HEK293T (cell line): ENCODE measurements around the gene TMEM187.

ENCODE experiments used
- CTCF ChIA-PET: fragments of 350-600 bp; formaldehyde crosslinking; extraction: SDS; loops from one replicate; lab custom pipeline; 2021; ENCODE audit warnings: antibody characterized with exemption, inconsistent platforms; lab: Yijun Ruan, JAX
- POLR2A ChIA-PET: fragments of 350-600 bp; formaldehyde crosslinking; extraction: SDS; loops from one replicate; lab custom pipeline; 2020; ENCODE audit warnings: antibody characterized with exemption, inconsistent platforms; lab: Yijun Ruan, JAX
- DNase-seq: peaks from one replicate; pipeline ENCODE4 v3.0.0; 2012; ENCODE audit warnings: mixed read lengths; ENCODE audit errors: extremely low spot score
- ARNT ChIP-seq: fragments of 450-650 bp; IDR thresholded peaks from 2 replicates; pipeline ENCODE4 v1.6.1; 2017; ENCODE audit warnings: mild to moderate bottlenecking
- BHLHE40 ChIP-seq: fragments of 450-650 bp; IDR thresholded peaks from 2 replicates; pipeline ENCODE4 v1.6.1; 2016; ENCODE audit warnings: mild to moderate bottlenecking, moderate library complexity, borderline replicate concordance
- CTBP1 ChIP-seq: fragments of 450-650 bp; IDR thresholded peaks from 2 replicates; pipeline ENCODE4 v1.6.1; 2016; ENCODE audit warnings: borderline replicate concordance
- ELF4 ChIP-seq: fragments of 450-650 bp; IDR thresholded peaks from 2 replicates; pipeline ENCODE4 v1.6.1; 2017; ENCODE audit warnings: antibody characterized with exemption
- FOXA1 ChIP-seq: fragments of 450-650 bp; IDR thresholded peaks from 2 replicates; pipeline ENCODE4 v1.6.1; 2016; ENCODE audit warnings: mild to moderate bottlenecking
- FOXK2 ChIP-seq: fragments of 450-650 bp; IDR thresholded peaks from 2 replicates; pipeline ENCODE4 v1.6.1; 2016; ENCODE audit warnings: mild to moderate bottlenecking
- FOXM1 ChIP-seq: fragments of 450-650 bp; IDR thresholded peaks from 2 replicates; pipeline ENCODE4 v1.6.1; 2017; ENCODE audit warnings: mild to moderate bottlenecking, borderline replicate concordance
- HDGF ChIP-seq: fragments of 450-650 bp; IDR thresholded peaks from 2 replicates; pipeline ENCODE4 v1.6.1; 2017; ENCODE audit warnings: antibody characterized with exemption, borderline replicate concordance
- L3MBTL2 ChIP-seq: fragments of 450-650 bp; conservative IDR thresholded peaks from 2 replicates; pipeline ENCODE4 v1.6.1; 2016; ENCODE audit warnings: mild to moderate bottlenecking
- LEF1 ChIP-seq: fragments of 450-650 bp; IDR thresholded peaks from 2 replicates; pipeline ENCODE4 v1.6.1; 2017; ENCODE audit warnings: mild to moderate bottlenecking, borderline replicate concordance
- NFRKB ChIP-seq: fragments of 450-650 bp; IDR thresholded peaks from 2 replicates; pipeline ENCODE4 v1.6.1; 2016; ENCODE audit warnings: mild to moderate bottlenecking, moderate library complexity
- SP1 ChIP-seq: fragments of 450-650 bp; IDR thresholded peaks from 2 replicates; pipeline ENCODE4 v1.6.1; 2017
- SUZ12 ChIP-seq: fragments of 450-650 bp; IDR thresholded peaks from 2 replicates; pipeline ENCODE4 v1.6.1; 2016; ENCODE audit warnings: mild to moderate bottlenecking
- TARDBP ChIP-seq: fragments of 450-650 bp; IDR thresholded peaks from 2 replicates; pipeline ENCODE4 v1.6.1; 2016
- ZNF384 ChIP-seq: fragments of 450-650 bp; IDR thresholded peaks from 2 replicates; pipeline ENCODE4 v1.6.1; 2016
- TF ChIP-seq, protein P1 (sequence below): fragments of 450-650 bp; IDR thresholded peaks from 2 replicates; pipeline ENCODE4 v1.6.1; 2016

TMEM187 gene

DNA sequence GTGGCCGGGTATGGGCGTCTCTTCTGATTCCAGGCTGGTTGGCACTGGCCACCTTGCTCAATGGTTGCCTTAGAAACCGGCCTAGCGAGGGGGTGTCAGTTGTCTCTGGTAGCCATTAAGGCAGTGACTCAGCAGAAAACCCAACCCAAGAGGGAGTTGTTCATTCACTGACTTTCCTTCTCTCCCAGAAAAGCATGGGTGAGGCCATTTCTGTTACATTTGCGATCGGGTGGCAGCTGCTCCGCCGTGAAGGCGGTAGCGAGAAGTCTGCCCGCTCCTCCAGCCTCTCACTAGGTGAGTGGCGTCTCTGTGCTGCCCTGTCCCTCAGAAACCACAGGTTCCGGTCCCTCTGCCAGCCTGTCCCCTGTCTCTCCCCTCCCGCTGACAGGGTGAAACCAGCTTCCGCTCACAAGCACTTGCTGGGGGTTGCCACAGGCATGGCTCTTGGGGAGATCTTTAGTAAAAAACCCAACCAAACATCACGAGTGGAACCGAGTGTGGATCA is 29.7 kb downstream of the TMEM187 start:
- POLR2A ChIA-PET, result no interaction called here
- no peak for DNase-seq
- CTCF ChIA-PET, result interaction anchor here (2.4 kb wide), 1 partner anchor 11 kb away, joined by 11 read pairs; no protein-coding TSS in a partner anchor
- TF ChIP-seq HDGF (no peak), SUZ12 (no peak), CTBP1 (no peak), ELF4 (no peak), FOXA1 (no peak), TARDBP (no peak), NFRKB (no peak), L3MBTL2 (no peak), FOXK2 (no peak), FOXM1 (no peak), BHLHE40 (no peak), ZNF384 (no peak), LEF1 (no peak), ARNT (no peak), SP1 (no peak)
- TF ChIP-seq, protein P1, sequence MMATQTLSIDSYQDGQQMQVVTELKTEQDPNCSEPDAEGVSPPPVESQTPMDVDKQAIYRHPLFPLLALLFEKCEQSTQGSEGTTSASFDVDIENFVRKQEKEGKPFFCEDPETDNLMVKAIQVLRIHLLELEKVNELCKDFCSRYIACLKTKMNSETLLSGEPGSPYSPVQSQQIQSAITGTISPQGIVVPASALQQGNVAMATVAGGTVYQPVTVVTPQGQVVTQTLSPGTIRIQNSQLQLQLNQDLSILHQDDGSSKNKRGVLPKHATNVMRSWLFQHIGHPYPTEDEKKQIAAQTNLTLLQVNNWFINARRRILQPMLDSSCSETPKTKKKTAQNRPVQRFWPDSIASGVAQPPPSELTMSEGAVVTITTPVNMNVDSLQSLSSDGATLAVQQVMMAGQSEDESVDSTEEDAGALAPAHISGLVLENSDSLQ, result no peak

DNA sequence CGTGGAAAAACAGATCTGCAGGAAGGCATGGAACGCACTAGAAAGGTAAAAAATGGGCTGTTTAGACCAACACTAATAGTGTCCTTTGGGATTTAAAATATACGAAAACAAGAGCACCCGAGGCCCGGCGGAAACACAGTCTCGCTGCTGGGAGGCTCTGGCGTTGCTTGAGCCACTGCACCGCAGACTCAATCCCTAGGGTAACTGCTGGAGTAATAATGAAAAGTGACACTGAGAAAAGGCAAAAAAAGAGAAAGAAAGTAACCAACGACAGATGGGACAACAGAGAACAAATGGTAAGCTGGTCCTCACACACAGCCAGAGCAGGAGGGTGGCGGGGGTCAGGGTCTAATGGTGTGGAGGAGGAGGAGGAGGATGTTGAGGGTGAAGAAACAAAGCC is 31.8 kb downstream of the TMEM187 start:
- ChIA-PET POLR2A (interaction anchor here (0.8 kb wide), 1 partner anchor 33 kb away, joined by 3 read pairs; no protein-coding TSS in a partner anchor), CTCF (interaction anchor here (2.4 kb wide), 1 partner anchor 9 kb away, joined by 11 read pairs; no protein-coding TSS in a partner anchor)
- no peak for DNase-seq
- TF ChIP-seq ELF4, result no peak
- TF ChIP-seq, protein P1, result no peak

DNA sequence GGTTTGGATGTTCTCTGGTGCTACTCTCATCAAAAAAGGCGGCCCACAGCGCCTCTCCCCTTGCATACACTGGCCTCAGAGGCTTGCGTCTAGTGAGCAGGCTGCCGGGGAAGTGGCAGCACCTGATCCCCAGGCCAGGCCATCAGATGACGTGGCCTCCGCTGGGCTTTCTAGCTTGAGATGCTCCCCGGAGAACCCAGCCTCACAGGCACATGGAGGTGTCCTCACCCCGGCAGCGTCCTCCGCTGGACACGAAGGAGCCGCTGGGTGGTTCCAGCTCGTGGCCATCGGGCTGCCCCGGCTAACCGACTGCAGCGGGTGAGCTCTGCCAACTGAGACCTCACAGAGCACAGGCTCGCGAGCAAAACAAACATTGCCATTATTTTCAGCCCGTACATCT is 34.4 kb downstream of the TMEM187 start:
- DNase-seq, result no peak
- TF ChIP-seq CTBP1, result no peak
- no peak for TF ChIP-seq BHLHE40
- no peak for TF ChIP-seq FOXK2
- TF ChIP-seq TARDBP, result no peak
- no peak for TF ChIP-seq LEF1
- TF ChIP-seq ARNT, result no peak
- TF ChIP-seq FOXA1, result no peak
- TF ChIP-seq, protein P1, result no peak
- TF ChIP-seq L3MBTL2, result no peak
- no peak for TF ChIP-seq ZNF384
- no peak for TF ChIP-seq FOXM1
- no peak for TF ChIP-seq SUZ12
- no peak for TF ChIP-seq SP1
- TF ChIP-seq ELF4, result no peak
- TF ChIP-seq HDGF, result no peak
- no peak for TF ChIP-seq NFRKB
- POLR2A ChIA-PET, result no interaction called here
- CTCF ChIA-PET, result no interaction called here

DNA sequence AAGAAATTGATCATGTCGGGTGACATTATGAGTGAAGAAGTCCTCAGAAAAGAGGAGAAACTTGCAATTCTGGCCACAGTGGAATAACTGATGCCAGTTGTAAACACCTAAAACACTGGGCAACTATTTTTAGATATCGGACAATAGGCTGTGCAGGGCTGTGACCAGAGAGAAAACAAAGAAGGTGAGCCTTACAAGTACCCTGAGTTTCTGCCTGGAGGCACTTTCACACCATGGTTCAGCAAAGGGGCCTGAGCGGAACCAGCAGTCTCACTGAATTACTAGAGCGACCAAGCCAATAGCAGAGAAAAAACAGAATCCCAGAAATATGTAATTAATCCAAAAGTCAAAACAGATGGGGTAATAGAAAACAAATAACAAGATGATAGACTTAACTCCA is 36.0 kb downstream of the TMEM187 start:
- ChIA-PET POLR2A (no interaction called here), CTCF (no interaction called here)
- no peak for DNase-seq
- TF ChIP-seq FOXA1 (no peak), FOXM1 (no peak), SP1 (no peak), CTBP1 (no peak), ELF4 (no peak), FOXK2 (no peak), NFRKB (no peak), HDGF (no peak), LEF1 (no peak), BHLHE40 (no peak), L3MBTL2 (no peak), SUZ12 (no peak), ZNF384 (no peak), ARNT (no peak), TARDBP (no peak)
- TF ChIP-seq, protein P1, result no peak

DNA sequence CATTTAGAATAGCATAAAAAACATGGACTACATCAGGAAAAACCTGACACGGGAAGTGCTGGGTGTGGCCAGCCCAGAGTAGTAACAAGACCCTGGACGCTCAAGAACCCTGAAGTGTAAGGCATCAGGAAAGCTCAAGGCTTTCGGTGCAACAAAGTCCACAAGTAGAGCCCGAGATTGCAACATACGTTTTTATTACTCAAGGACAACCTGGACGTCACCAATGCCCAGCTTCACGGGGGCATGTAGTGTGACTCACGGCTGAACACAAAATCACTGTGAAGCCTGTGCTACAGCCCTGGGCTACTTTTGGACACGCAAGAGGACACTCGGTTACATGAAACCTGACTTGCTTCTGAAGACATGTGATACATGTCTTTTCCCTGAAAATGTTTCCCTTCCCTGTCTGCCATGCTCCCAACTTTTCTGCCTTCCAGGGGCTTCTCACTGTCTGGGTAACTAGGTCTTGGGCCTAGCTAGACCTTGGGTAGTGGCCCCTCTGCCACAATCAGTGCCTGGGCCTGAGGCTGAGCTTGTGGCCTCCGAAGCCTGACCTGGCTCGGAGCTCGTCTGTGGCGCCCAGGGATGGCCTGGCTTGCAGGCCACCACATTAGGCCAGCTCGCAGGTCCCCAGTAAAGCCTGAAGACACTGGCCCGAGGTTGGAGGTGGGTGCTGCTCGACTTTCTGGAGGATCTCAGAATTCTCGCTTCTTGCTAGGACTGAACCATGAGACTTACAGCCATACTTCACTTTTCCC is 38.0 kb downstream of the TMEM187 start:
- no peak for DNase-seq
- TF ChIP-seq SP1, result no peak
- TF ChIP-seq FOXA1, result no peak
- TF ChIP-seq, protein P1, result no peak
- TF ChIP-seq FOXM1, result no peak
- no peak for TF ChIP-seq CTBP1
- ChIA-PET POLR2A (interaction anchor here (0.9 kb wide), 1 partner anchor 15 kb away, joined by 3 read pairs; no protein-coding TSS in a partner anchor), CTCF (no interaction called here)
